NCI-H345 treated with DMSO at 0.1 percent for 48 hours (cell line): ENCODE measurements around the gene SYNE2.

Experiments used
- DNase-seq: peaks from one replicate; lab custom pipeline; 2025; ENCODE audit not compliant: unreplicated experiment; lab: John Stamatoyannopoulos, UW

The SYNE2 gene

GRCh38 chr14:64235652-64236640, 383.1 kb downstream of the SYNE2 start:
- DNase-seq: no peak

GRCh38 chr14:64238049-64238448, 385.2 kb downstream of the SYNE2 start:
- no peak for DNase-seq

- no peak for DNase-seq
Measured at GRCh38 chr14:64238631-64239030, 385.8 kb downstream of the SYNE2 start.

GRCh38 chr14:64244279-64244678, 391.5 kb downstream of the SYNE2 start:
- DNase-seq: no peak

GRCh38 chr14:64245491-64245890, 392.7 kb downstream of the SYNE2 start:
- DNase-seq: no peak

- DNase-seq: no peak
Measured at GRCh38 chr14:64246688-64247087, 393.9 kb downstream of the SYNE2 start.

- DNase-seq: no peak
Measured at GRCh38 chr14:64247195-64247594, 394.4 kb downstream of the SYNE2 start.

GRCh38 chr14:64248689-64249088, 395.9 kb downstream of the SYNE2 start:
- DNase-seq: no peak

- DNase-seq: no peak
Measured at GRCh38 chr14:64249363-64249762, 396.6 kb downstream of the SYNE2 start.

GRCh38 chr14:64253672-64254071, 400.9 kb downstream of the SYNE2 start:
- DNase-seq: no peak

GRCh38 chr14:64255756-64256155, 403.0 kb downstream of the SYNE2 start:
- DNase-seq: no peak

GRCh38 chr14:64260418-64260817, 407.6 kb downstream of the SYNE2 start:
- DNase-seq: no peak

GRCh38 chr14:64265222-64265621, 412.4 kb downstream of the SYNE2 start:
- no peak for DNase-seq

GRCh38 chr14:64266239-64266638, 413.4 kb downstream of the SYNE2 start:
- no peak for DNase-seq

- DNase-seq: no peak
Measured at GRCh38 chr14:64272019-64272418, 419.2 kb downstream of the SYNE2 start.
